HAP-1 (cell line): ENCODE data around the gene USP32.
A peak's percentile ranks its signal among the peaks of the same experiment; 100 is the strongest.

Experiments
- DNase-seq, 2 experiments: peaks; one replicate each; pipeline ENCODE4 v3.0.0-alpha.2; 2016 to 2020; ENCODE audit warnings: low spot score in 2 of 2
- H3K27me3 ChIP-seq: fragments of 250-450 bp; sonication (Bioruptor Pico); 2 replicates; pipeline ENCODE4 v1.5.1; 2020; ENCODE audit warnings: low read depth, mild to moderate bottlenecking, moderate library complexity
- H3K36me3 ChIP-seq: fragments of 250-450 bp; sonication (Bioruptor Pico); replicated peaks from 2 replicates; pipeline ENCODE4 v1.5.1; 2020; ENCODE audit warnings: mild to moderate bottlenecking
- H3K4me1 ChIP-seq: fragments of 250-450 bp; sonication (Bioruptor Pico); 2 replicates; pipeline ENCODE4 v1.5.1; 2020; ENCODE audit warnings: mild to moderate bottlenecking
- H3K4me3 ChIP-seq: fragments of 250-450 bp; sonication (Bioruptor Pico); 2 replicates; pipeline ENCODE4 v1.5.1; 2020; ENCODE audit warnings: mild to moderate bottlenecking, moderate library complexity
- H3K9me3 ChIP-seq: fragments of 250-450 bp; sonication (Bioruptor Pico); 2 replicates; pipeline ENCODE4 v1.5.1; 2020; ENCODE audit warnings: mild to moderate bottlenecking, moderate library complexity
- in situ Hi-C: fragments of 300-500 bp; cut with MboI; formaldehyde crosslinking; loops from 3 replicates; pipeline ENCODE4 v1.14.3; 2020; ENCODE audit warnings: low sequenced_read_pairs, inconsistent platforms, mixed read lengths

The USP32 gene

DNA sequence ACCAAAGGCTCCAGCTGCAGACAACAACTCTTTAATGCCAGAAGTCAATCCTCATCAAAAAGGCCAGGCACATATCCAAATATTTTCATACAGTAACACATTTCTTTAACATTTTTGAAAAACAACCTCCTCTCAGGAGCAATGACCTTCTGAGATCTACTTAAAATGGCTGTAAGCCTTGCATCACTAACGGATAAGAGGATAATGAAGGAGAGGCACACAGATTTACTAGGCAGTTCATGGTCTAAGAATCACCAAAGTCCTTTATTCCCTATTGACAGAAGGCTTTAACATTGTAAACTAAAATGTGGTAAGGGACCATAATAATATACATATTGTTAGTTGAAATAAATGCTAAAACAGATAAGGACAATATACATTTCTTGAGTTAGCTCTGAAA, 114.7 kb downstream of the USP32 start:
- H3K36me3 ChIP-seq: no peaks in the 10 kb centered on the region
- in situ Hi-C loops: no loop called here
- peaks cover 10% of the 10 kb centered on the region for H3K4me1 ChIP-seq
- H3K27me3 ChIP-seq: no peaks in the 10 kb centered on the region
- no peaks in the 10 kb centered on the region for H3K9me3 ChIP-seq
- H3K4me3 ChIP-seq: no peak overlapping the region
- peak in 1 of 2 experiments; percentile 61 for DNase-seq

DNA sequence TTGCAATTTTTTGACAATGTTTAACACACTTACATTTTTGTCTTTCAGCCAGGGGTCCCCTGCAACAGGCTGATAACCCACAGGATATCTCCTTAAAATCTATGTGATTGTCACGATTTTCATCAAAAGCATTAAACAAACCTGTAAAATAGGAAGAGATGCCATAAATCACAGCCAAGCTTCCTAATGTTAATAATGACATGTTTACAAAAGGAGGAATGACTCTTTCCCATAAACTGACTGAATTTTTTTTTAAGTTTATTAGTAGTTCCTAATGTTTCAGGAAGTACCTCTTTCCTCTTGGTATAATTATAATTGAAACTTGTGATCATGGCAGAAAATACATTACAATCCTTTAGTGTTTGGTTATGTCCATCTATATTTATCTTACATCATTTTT, 122.5 kb downstream of the USP32 start:
- peaks cover 8% of the 10 kb centered on the region; the same call in 1 of the 2 replicates for H3K36me3 ChIP-seq

DNA sequence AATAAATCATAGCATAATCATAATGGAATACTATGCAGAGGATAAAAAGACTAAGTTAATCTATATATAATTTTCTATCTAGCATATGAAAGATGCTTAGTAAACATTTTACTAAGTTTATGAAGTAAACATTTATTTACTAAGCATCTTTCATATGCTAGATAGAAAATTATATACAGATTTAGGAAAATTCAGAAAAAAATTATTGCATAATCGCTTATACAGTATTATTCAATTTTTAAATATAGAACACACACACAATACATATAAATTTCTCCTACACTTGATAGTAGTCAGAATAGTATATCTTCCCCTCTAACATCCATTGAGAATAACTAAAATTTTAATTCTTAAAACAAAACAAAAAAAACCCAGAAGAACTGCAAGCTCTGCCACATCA, 131.4 kb downstream of the USP32 start:
- in situ Hi-C loops: no loop called here
- H3K4me3 ChIP-seq: no peak overlapping the region
- no peaks in the 10 kb centered on the region for H3K27me3 ChIP-seq
- no peak for DNase-seq
- H3K9me3 ChIP-seq: no peaks in the 10 kb centered on the region
- peaks cover 4% of the 10 kb centered on the region; the same call in 1 of the 2 replicates for H3K36me3 ChIP-seq
- peaks cover 5% of the 10 kb centered on the region for H3K4me1 ChIP-seq

More for the DNA sequence above, 122.5 kb downstream of the USP32 start:
- Histone ChIP-seq H3K4me1 (no peaks in the 10 kb centered on the region), H3K27me3 (no peaks in the 10 kb centered on the region), H3K4me3 (no peak overlapping the region), H3K9me3 (no peaks in the 10 kb centered on the region)
- in situ Hi-C loops: no loop called here
- DNase-seq: no peak

DNA sequence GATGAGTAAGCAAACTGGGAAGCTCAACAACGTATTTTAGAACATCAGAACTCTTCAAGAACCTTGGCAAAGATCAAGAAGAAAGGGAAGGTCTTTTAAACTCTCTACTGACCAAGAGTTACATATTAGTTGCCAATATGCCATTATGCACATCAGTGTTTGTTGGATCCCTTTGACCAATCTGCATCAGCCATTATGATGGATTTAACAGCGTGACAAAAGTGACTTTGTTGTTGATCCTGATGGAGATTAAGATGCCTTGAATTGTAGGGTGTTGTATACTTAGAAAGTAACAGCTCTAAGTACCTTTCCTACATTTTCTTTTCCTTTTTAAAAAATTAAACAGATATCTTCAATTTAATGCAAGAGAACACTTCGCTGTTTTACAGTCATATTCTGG, 133.6 kb downstream of the USP32 start:
- no peaks in the 10 kb centered on the region for H3K9me3 ChIP-seq
- H3K4me3 ChIP-seq: no peak overlapping the region
- no peaks in the 10 kb centered on the region for H3K27me3 ChIP-seq
- no peak for DNase-seq
- no peaks in the 10 kb centered on the region for H3K36me3 ChIP-seq
- in situ Hi-C loops: no loop called here
- H3K4me1 ChIP-seq: peaks cover 5% of the 10 kb centered on the region

DNA sequence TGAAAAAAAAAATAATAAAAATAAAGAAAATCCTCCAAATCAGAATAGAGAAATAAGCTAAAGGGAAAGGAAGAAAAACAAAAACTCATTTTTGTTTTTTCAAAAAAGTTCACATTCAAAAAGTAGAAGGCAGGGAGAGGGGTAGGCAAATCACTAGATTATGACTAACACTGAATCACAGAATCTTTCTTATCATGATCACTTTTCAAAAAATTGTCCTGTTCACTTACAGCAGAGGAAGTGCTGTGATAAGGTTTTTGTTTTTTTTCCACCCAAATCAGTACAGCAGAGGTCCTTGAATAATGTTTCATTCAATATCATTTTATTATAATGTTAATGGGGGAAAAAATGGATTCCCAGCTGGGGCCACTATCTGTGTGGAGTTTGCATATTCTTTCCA, 135.8 kb downstream of the USP32 start:
- peaks cover 5% of the 10 kb centered on the region for H3K4me1 ChIP-seq
- H3K27me3 ChIP-seq: no peaks in the 10 kb centered on the region
- no peaks in the 10 kb centered on the region; the same call in 1 of the 2 replicates for H3K36me3 ChIP-seq
- H3K4me3 ChIP-seq: no peak overlapping the region
- in situ Hi-C loops: no loop called here
- no peak for DNase-seq
- H3K9me3 ChIP-seq: no peaks in the 10 kb centered on the region

DNA sequence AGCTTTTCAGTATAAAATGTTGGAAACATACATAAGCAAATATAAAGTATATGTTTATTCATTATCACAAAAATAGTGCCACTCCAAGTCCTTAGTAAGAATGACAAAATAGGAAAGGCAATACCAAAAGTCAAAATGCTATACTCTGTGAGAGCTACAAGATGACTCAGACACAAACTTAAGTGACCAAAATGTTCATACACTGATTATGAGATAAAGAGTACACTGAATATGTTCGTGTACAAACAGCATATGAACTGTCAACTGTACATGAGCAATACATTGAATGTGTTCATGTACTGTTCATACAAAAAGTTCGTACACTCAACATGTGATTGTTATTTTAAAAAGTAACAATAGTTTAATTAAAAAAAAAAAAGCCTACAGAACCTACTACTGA, 138.9 kb downstream of the USP32 start:
- Histone ChIP-seq H3K27me3 (no peaks in the 10 kb centered on the region), H3K4me3 (no peak overlapping the region), H3K36me3 (no peaks in the 10 kb centered on the region; the same call in none of the 2 replicates), H3K9me3 (no peaks in the 10 kb centered on the region), H3K4me1 (no peaks in the 10 kb centered on the region)
- in situ Hi-C loops: no loop called here
- no peak for DNase-seq

DNA sequence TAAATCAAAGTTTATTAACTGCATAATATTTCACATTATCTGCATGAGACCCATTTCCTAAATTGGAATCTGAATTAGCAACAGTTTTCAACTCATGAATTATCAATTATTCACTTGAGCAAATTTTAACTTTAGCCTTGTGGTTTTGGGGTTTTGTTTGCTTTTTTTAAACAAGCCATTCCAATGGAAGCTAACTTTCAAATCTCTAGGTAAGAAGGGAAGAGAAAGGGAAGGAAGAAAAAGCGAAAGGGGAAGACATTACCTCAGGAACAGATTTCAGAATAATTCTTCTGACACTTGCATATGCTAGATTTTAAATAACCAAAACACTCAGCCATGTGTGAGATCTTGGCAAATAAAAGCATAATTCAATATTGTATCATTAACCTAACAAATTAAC, 139.5 kb downstream of the USP32 start:
- H3K9me3 ChIP-seq: no peaks in the 10 kb centered on the region
- H3K4me3 ChIP-seq: no peak overlapping the region
- H3K36me3 ChIP-seq: no peaks in the 10 kb centered on the region; the same call in none of the 2 replicates
- DNase-seq: no peak
- no peaks in the 10 kb centered on the region for H3K27me3 ChIP-seq
- in situ Hi-C loops: no loop called here
- no peaks in the 10 kb centered on the region for H3K4me1 ChIP-seq

DNA sequence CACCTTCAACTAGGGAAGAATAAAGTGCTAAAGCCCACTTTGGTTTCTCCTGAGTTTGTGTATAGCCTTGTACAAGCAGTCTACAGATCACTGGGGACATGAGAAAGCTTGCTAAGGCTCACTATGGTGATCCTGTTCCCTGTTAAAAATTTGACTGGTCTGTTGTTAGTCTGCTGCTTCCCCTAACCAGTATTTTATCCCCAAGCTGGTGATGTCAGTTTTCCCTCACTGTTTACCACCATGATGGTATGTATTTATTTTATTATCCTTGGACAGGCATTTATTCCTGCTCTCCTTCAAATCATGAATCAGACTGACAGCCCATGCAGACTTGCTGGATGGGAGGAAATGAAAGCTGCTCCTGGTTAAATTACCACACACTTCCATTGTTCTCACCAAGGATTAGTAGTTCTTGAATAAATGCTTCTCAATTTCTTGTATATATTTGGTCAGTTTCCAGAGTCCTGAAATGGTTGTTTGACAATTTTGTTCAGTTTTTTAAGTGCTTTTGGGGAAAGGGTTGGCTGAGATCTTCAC, 142.6 kb downstream of the USP32 start:
- in situ Hi-C loops: no loop called here
- H3K4me1 ChIP-seq: no peaks in the 10 kb centered on the region
- H3K36me3 ChIP-seq: no peaks in the 10 kb centered on the region; the same call in none of the 2 replicates
- no peaks in the 10 kb centered on the region for H3K27me3 ChIP-seq
- no peaks in the 10 kb centered on the region for H3K9me3 ChIP-seq
- no peak overlapping the region for H3K4me3 ChIP-seq
- DNase-seq: no peak

DNA sequence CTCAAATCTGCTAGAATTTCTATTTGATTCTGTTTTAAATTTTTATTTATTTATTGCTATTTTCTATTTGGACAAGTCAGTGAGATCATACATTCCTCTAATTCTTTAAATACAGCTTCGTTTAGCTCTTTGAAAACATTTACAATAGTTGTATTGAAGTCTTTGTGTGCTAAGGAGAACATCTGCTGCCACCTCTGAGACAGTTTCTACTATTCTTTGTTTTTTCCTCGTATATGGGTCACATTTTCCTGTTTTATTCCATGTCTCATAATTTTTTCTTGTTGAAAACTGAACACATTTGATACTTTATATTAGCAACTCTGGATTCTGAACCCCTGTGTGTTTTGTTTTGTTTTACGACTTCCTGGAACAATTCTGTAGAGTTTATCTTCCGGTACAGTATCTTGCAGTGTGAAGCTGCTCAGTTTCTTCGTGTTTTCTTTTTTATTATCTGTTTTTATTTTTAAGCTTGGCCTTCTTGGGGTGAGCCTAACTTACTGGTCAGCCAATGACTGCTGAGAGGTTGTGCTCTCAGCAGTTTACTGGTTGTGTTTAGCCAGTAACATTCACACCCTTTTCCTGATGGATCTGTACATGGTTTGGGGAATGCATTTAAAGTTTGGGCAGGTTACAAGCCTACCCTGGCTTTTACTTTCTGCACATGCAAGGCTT, 143.2 kb downstream of the USP32 start:
- no peak for DNase-seq
- no peak overlapping the region for H3K4me3 ChIP-seq
- in situ Hi-C loops: no loop called here
- no peaks in the 10 kb centered on the region; the same call in none of the 2 replicates for H3K36me3 ChIP-seq
- no peaks in the 10 kb centered on the region for H3K27me3 ChIP-seq
- H3K9me3 ChIP-seq: no peaks in the 10 kb centered on the region
- H3K4me1 ChIP-seq: no peaks in the 10 kb centered on the region

DNA sequence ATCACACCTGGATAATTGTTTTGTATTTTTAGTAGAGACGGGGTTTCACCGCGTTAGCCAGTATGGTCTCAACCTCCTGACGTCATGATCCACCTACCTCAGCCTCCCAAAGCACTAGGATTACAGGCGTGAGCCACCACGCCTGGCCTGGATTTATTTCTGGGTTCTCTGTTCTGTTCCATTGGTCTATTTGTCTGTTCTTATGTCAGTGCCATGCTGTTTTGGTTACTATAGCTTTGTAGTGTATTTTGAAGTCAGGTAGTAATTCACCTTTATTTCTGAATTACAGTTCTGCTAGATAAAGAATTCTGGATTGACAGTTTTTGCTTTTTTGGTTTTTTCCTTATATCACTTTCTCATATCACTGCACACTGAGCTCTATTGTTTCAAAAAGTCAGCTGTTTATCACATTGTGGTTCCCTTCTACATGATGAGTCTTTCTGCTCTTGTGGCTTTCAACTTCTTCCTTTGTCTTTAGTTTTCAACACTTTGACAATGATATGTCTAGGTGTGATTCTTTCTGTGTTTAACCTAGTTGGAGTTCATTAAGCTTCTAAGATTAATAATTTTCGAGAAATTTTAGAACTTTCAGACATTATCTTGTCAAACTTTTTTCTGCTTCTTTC, 144.0 kb downstream of the USP32 start:
- H3K27me3 ChIP-seq: no peaks in the 10 kb centered on the region
- no peaks in the 10 kb centered on the region; the same call in none of the 2 replicates for H3K36me3 ChIP-seq
- H3K4me3 ChIP-seq: no peak overlapping the region
- H3K4me1 ChIP-seq: 0 out of 2 replicates have a peak, but pooled peaks cover 3% of the 10 kb centered on the region
- H3K9me3 ChIP-seq: no peaks in the 10 kb centered on the region
- in situ Hi-C loops: no loop called here
- DNase-seq: no peak

DNA sequence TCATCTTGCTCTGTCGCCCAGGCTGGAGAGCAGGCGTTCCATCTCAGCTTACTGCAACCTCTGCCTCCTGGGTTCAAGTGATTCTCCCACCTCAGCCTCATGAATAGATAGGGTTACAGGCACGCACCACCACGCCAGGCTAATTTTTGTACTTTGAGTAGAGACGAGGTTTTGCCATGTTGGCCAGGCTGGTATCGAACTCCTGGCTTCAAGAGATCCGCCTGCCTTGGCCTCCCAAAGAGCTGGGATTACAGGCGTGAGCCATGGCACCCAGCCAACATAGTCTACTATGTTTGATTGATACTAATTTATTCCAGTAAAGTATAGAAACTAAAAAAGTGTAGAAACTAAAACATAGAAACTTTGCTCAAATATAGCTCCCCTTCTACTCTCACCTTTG, 147.3 kb downstream of the USP32 start:
- Histone ChIP-seq H3K27me3 (no peaks in the 10 kb centered on the region), H3K4me3 (no peak overlapping the region), H3K36me3 (no peaks in the 10 kb centered on the region; the same call in none of the 2 replicates), H3K9me3 (no peaks in the 10 kb centered on the region), H3K4me1 (0 out of 2 replicates have a peak, but pooled peaks cover 3% of the 10 kb centered on the region)
- DNase-seq: no peak
- in situ Hi-C loops: no loop called here

DNA sequence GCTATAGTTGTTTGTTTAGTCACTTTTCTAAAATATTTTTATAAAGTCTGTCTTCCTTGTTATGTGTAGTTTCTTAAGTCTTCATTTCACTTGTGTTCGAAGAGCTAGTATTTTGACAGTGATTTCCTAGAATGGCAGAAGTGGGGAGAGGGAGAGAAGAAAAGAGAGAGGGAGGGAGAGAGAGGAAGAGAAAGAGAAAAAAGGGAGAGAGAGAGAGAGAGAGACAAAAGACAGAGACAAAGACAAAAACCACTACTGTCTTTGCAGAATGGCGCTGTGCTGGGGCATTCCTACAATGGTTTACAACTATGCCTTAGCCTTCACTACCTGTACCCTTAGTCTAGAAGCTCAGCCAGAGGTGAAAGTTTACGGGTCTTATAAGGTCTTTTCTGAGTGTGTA, 151.6 kb downstream of the USP32 start:
- H3K36me3 ChIP-seq: peaks cover 6% of the 10 kb centered on the region; the same call in 1 of the 2 replicates
- H3K4me3 ChIP-seq: no peak overlapping the region
- 0 out of 2 replicates have a peak, but pooled peaks cover 3% of the 10 kb centered on the region for H3K4me1 ChIP-seq
- no peak for DNase-seq
- in situ Hi-C loops: no loop called here
- no peaks in the 10 kb centered on the region for H3K27me3 ChIP-seq
- no peaks in the 10 kb centered on the region for H3K9me3 ChIP-seq

DNA sequence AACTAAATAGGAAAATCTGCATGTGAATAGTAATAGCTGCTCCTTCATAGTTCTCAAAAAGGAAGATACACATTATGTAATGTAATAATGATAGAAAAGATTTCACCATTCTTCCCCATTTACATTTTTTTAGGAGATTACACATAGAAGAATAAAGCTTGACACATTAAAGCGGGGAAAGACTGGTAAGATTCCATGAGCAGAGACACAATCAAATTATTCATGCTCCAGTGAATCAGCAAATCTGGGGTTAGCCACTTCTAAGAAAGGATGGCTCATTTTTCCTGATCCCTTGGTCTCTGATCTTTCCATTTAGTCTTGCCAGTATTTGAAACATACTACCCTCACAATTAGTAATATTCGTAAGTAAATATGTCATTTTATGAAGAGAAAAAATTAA, 160.2 kb downstream of the USP32 start:
- no peaks in the 10 kb centered on the region for H3K27me3 ChIP-seq
- no peaks in the 10 kb centered on the region for H3K9me3 ChIP-seq
- in situ Hi-C loops: loop anchor here (10.0 kb wide), 1 partner anchor 193 kb away; the partner anchor contains the start of gene CHCT1
- peak in 1 of 2 experiments; percentile 31 for DNase-seq
- H3K36me3 ChIP-seq: peaks cover 8% of the 10 kb centered on the region; the same call in 1 of the 2 replicates
- H3K4me1 ChIP-seq: peaks cover 7% of the 10 kb centered on the region
- no peak overlapping the region for H3K4me3 ChIP-seq

DNA sequence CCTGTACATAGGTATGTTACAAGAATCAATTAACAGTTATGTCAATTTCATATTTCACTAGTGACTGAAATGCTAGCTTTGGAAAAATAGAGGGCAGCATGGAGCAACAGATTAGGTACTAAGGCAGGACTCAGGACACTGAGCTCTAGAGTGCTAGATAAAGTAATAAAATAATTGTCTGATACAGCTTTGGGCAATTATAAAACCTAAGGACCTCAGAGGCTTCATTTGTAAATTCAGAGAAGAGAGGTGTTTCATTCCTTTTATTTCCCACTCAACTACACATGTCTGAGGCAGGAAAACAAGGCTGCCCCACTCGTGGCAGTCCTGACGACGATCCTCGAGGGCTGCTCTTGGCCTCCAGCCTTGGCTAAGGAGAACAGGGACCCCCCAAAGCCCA, 160.7 kb downstream of the USP32 start:
- H3K9me3 ChIP-seq: no peaks in the 10 kb centered on the region
- no peaks in the 10 kb centered on the region for H3K27me3 ChIP-seq
- DNase-seq: peak; percentile 34 to 58
- in situ Hi-C loops: loop anchor here (10.0 kb wide), 1 partner anchor 194 kb away; the partner anchor contains the start of gene CHCT1
- H3K36me3 ChIP-seq: peaks cover 8% of the 10 kb centered on the region; the same call in 1 of the 2 replicates
- peaks cover 7% of the 10 kb centered on the region for H3K4me1 ChIP-seq
- H3K4me3 ChIP-seq: no peak overlapping the region
